Nucleus accumbens (tissue), 56 donors: ENCODE results near the gene CDK15.

Experiments used
- DNase-seq, 56 donors: peaks; one replicate each; lab custom pipeline; 2025; lab: John Stamatoyannopoulos, UW

CDK15 gene

DNA sequence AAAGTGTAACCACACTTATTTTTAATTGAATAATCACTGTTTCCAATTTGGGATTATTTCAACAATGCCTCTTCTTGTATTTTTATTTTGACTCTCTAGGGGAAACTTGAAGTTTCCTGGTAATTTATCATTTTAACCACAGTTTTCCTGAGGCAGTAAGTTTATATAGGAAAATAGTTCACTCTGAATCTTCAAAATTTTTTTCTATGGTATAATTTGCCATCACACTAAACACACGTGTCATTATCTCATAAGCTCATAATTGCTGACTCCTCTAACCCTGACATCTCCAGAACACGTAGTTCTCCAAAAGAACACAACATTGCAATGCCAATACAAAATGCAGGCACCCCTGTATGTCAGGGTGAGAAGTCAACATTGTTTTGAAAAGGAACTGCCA lies 125.1 kb downstream of the CDK15 start:
- no peak for DNase-seq

- DNase-seq: no peak
Measured at GRCh38 chr2:201931951-201932350, 125.6 kb downstream of the CDK15 start.

DNA sequence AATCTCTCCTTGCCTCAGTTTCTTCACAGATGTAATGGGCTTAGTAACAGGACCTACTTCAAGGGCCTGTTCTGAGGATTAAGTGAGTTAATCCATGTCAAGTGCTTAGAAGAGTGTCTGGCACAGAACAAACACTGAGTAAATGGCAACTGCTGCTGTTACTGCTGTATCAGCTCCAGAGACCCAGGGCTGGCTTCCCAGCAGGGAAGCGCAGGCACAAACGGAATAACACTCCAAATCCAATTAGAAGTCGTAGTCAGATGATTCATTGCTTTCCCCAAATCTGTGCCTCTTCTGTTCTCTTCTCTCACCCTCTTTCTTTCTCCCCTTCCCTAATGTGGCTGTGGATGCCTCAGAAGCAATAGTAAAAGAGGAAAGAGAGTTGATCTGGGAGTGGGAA lies 126.2 kb downstream of the CDK15 start:
- DNase-seq: no peak

- DNase-seq: peak in 15 of 56 donors; percentile 4 to 51 (median 14)
Measured at GRCh38 chr2:201933792-201934237, 127.5 kb downstream of the CDK15 start.

DNA sequence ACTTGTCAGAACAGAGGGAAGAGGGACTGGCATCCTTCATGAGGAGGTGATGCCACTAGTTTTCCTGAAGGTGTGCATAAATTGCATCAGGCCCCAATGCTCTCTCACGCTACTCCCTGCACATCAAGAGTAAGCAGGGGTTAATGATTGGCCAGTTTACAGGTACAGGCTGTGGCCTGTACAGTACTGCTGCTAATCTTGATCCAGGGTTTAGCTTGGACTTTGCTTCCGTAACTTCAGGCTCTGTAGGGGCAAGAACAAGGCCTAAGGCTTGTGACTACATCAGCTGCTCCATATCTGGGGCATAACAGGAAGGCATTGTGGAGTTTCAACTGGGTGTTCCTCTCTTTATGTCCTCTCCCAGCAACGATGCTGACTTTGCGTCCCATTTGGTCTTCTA lies 130.5 kb downstream of the CDK15 start:
- no peak for DNase-seq

DNA sequence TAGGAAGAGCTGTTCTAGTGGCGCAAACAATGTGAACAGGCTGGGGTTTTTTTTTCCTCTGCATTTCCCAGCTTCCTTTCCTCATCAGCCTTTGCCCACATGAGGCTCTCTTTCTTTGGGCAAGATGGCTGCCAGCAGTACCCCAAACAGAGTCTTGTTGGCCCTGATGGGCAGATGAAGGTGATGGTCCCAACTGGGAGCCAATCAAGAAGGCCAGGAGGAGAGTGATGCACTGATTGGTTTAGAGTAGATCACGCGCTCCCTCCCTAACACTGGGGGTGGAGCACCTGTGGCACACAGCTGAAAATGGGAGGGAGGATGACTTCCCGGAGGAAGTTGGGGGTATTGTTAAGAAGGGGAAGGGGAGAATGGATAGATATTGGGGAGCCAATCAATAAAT lies 131.0 kb downstream of the CDK15 start:
- no peak for DNase-seq

GRCh38 chr2:201938156-201938775 lies 131.9 kb downstream of the CDK15 start:
- no peak for DNase-seq

- no peak for DNase-seq
Measured at GRCh38 chr2:201938781-201939180, 132.4 kb downstream of the CDK15 start.

DNA sequence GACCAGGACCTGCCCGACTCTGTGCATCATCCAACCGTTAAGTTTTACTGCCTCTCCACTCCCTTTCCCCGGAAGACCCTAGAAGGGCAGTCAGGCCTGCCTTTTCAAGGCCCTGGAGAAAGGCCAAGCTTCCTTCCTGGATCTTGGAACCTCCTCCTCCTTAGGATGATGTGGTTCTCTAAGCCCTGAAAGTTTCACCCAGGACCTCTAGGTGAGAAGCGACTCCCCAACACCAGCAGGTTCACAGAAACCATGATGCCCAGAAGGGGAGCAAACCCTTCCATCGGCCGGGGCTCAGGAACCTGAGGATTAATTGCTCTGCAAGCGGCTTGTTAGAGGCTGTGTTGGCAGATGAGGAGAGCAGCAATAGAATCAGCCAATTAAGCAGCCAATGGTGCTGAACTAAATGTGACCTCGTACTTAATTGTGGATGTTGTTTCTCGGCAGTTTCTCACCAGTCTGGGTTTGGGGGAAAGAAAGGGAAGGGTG lies 133.2 kb downstream of the CDK15 start:
- peak in 4 of 56 donors; percentile 5 to 46 (median 10) for DNase-seq

- DNase-seq: no peak
Measured at GRCh38 chr2:201942531-201942930, 136.2 kb downstream of the CDK15 start.
